ENCODE results near the gene MGLL.

DNA sequence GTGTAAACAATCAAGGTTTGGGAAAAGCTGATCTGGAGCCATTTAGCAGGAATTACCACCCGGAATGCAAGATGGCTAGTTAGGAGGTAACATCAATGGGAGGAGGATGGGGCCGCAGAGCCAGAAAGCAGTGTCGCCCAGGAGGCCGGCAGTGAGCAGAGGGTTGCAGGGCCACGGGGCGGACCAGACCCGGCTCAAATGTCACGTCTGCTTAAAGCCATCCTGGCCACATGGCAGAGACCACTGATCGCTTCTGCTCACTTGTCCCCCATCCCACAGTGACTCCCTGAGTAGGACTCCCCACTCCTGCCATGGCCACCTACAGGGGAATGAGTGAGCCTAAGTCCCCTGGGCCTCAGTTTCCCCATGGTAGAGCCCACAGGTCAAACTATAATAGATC, 18.2 kb downstream of the MGLL start:
- no peak for TF ChIP-seq POLR2A (IDR thresholded peaks at IDR 0.05)
- TF ChIP-seq, protein P1, sequence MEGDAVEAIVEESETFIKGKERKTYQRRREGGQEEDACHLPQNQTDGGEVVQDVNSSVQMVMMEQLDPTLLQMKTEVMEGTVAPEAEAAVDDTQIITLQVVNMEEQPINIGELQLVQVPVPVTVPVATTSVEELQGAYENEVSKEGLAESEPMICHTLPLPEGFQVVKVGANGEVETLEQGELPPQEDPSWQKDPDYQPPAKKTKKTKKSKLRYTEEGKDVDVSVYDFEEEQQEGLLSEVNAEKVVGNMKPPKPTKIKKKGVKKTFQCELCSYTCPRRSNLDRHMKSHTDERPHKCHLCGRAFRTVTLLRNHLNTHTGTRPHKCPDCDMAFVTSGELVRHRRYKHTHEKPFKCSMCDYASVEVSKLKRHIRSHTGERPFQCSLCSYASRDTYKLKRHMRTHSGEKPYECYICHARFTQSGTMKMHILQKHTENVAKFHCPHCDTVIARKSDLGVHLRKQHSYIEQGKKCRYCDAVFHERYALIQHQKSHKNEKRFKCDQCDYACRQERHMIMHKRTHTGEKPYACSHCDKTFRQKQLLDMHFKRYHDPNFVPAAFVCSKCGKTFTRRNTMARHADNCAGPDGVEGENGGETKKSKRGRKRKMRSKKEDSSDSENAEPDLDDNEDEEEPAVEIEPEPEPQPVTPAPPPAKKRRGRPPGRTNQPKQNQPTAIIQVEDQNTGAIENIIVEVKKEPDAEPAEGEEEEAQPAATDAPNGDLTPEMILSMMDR (IDR thresholded peaks at IDR 0.05) = no peak
